H9 (cell line): ENCODE results near the gene EHBP1L1. TPM values are rescaled to one million over a fixed set of nuclear protein-coding genes. Genes with fewer than 3 reads are reported as not detected.
A peak's percentile ranks its signal among the peaks of the same experiment; 100 is the strongest.

Experiments used
- DNase-seq: peaks from one replicate; pipeline ENCODE4 v3.0.0-alpha.2; 2017
- H2AFZ ChIP-seq: one replicate; pipeline ENCODE4 v1.6.1; 2013; ENCODE audit warnings: mild to moderate bottlenecking, low read length, control low read depth, moderate library complexity
- H2AK5ac ChIP-seq: 2 replicates; pipeline ENCODE4 v1.6.1; 2013; ENCODE audit warnings: low read length, control low read depth, mixed read lengths; ENCODE audit not compliant: insufficient read length
- H2BK120ac ChIP-seq: one replicate; pipeline ENCODE4 v1.6.1; 2013; ENCODE audit warnings: low read depth, mild to moderate bottlenecking, low read length, control low read depth, inconsistent platforms; ENCODE audit not compliant: poor library complexity, severe bottlenecking
- H2BK12ac ChIP-seq: 2 replicates; pipeline ENCODE4 v1.6.1; 2013; ENCODE audit warnings: low read length, control low read depth, mixed read lengths, low read depth; ENCODE audit not compliant: insufficient read length
- H2BK15ac ChIP-seq: 2 replicates; pipeline ENCODE4 v1.6.1; 2013; ENCODE audit warnings: low read depth, low read length, control low read depth
- H2BK20ac ChIP-seq: one replicate; pipeline ENCODE4 v1.6.1; 2013; ENCODE audit warnings: low read depth, mild to moderate bottlenecking, low read length, control low read depth, inconsistent platforms; ENCODE audit not compliant: poor library complexity, severe bottlenecking
- H2BK5ac ChIP-seq: 2 replicates; pipeline ENCODE4 v1.6.1; 2013; ENCODE audit warnings: low read length, control low read depth, mixed read lengths; ENCODE audit not compliant: insufficient read length
- H3K14ac ChIP-seq: 2 replicates; pipeline ENCODE4 v1.6.1; 2013; ENCODE audit warnings: low read length, control low read depth; ENCODE audit not compliant: insufficient read depth
- H3K18ac ChIP-seq: 2 replicates; pipeline ENCODE4 v1.6.1; 2013; ENCODE audit warnings: low read depth, mild to moderate bottlenecking, mixed read lengths, low read length, control low read depth; ENCODE audit not compliant: insufficient read length
- H3K23ac ChIP-seq: 2 replicates; pipeline ENCODE4 v1.6.1; 2013; ENCODE audit warnings: low read length, control low read depth, mixed read lengths, low read depth; ENCODE audit not compliant: insufficient read length
- H3K23me2 ChIP-seq: 2 replicates; pipeline ENCODE4 v1.6.1; 2013; ENCODE audit warnings: low read depth, mild to moderate bottlenecking, mixed read lengths, low read length, control low read depth; ENCODE audit not compliant: insufficient read length, poor library complexity, severe bottlenecking
- H3K27ac ChIP-seq: 2 replicates; pipeline ENCODE4 v1.5.1; 2013; ENCODE audit warnings: low read length, control low read depth, mixed read lengths, low read depth; ENCODE audit not compliant: insufficient read length
- H3K27me3 ChIP-seq: 2 replicates; pipeline ENCODE4 v1.6.1; 2013; ENCODE audit warnings: low read length, control low read depth, inconsistent platforms; ENCODE audit not compliant: insufficient read depth
- H3K4ac ChIP-seq: 2 replicates; pipeline ENCODE4 v1.6.1; 2013; ENCODE audit warnings: low read depth, mild to moderate bottlenecking, control low read depth, inconsistent platforms, low read length, moderate library complexity
- H3K4me1 ChIP-seq: 2 replicates; pipeline ENCODE4 v1.6.1; 2013; ENCODE audit warnings: low read length, control low read depth, inconsistent platforms; ENCODE audit not compliant: insufficient read depth
- H3K4me2 ChIP-seq: 2 replicates; pipeline ENCODE4 v1.6.1; 2013; ENCODE audit warnings: low read length, control low read depth, mixed read lengths; ENCODE audit not compliant: insufficient read length, insufficient read depth
- H3K56ac ChIP-seq: 2 replicates; pipeline ENCODE4 v1.6.1; 2013; ENCODE audit warnings: low read depth, mild to moderate bottlenecking, mixed read lengths, low read length, control low read depth; ENCODE audit not compliant: insufficient read length
- H3K79me1 ChIP-seq: 2 replicates; pipeline ENCODE4 v1.6.1; 2013; ENCODE audit warnings: low read depth, mild to moderate bottlenecking, moderate library complexity, low read length, control low read depth, inconsistent platforms; ENCODE audit not compliant: insufficient read depth, poor library complexity, severe bottlenecking
- H3K79me2 ChIP-seq: 2 replicates; pipeline ENCODE4 v1.6.1; 2013; ENCODE audit warnings: low read length, control low read depth, inconsistent platforms; ENCODE audit not compliant: insufficient read depth
- H3K9ac ChIP-seq: 2 replicates; pipeline ENCODE4 v1.6.1; 2013; ENCODE audit warnings: low read length, control low read depth, mixed read lengths; ENCODE audit not compliant: insufficient read length; ENCODE audit errors: extremely low read depth
- H3K9me3 ChIP-seq: one replicate; pipeline ENCODE4 v1.6.1; 2013; ENCODE audit warnings: low read depth, low read length, inconsistent platforms; ENCODE audit not compliant: control insufficient read depth
- H3T11ph ChIP-seq: one replicate; pipeline ENCODE4 v1.6.1; 2013; ENCODE audit warnings: mild to moderate bottlenecking, low read length, control low read depth, inconsistent platforms
- H4K20me1 ChIP-seq: one replicate; pipeline ENCODE4 v1.6.1; 2013; ENCODE audit not compliant: control insufficient read depth, insufficient read length, insufficient read depth
- H4K5ac ChIP-seq: 2 replicates; pipeline ENCODE4 v1.6.1; 2013; ENCODE audit warnings: low read depth, mild to moderate bottlenecking, mixed read lengths, low read length, control low read depth; ENCODE audit not compliant: insufficient read length
- H4K8ac ChIP-seq: replicated peaks from 2 replicates; pipeline ENCODE4 v1.6.1; 2013; ENCODE audit warnings: low read length, control low read depth, mixed read lengths, low read depth; ENCODE audit not compliant: insufficient read length
- H4K91ac ChIP-seq: 2 replicates; pipeline ENCODE4 v1.6.1; 2013; ENCODE audit warnings: low read depth, mild to moderate bottlenecking, moderate library complexity, mixed read lengths, low read length, control low read depth; ENCODE audit not compliant: insufficient read length
- H3K27ac Mint-ChIP-seq, 3 experiments: 2 replicates in 2 of 3; 3 replicates in 1 of 3; pipeline ENCODE4 v1.8.0; 2020 to 2021; ENCODE audit warnings: mixed read lengths in 3 of 3, mild to moderate bottlenecking in 1 of 3, moderate library complexity in 1 of 3
- H3K27me3 Mint-ChIP-seq: 2 replicates; pipeline ENCODE4 v1.8.0; 2021; ENCODE audit warnings: low read depth, mild to moderate bottlenecking, moderate library complexity, mixed read lengths
- H3K36me3 Mint-ChIP-seq, 3 experiments: 2 replicates in 2 of 3; 3 replicates in 1 of 3; pipeline ENCODE4 v1.8.0; 2020 to 2021; ENCODE audit warnings: low read depth in 3 of 3, mixed read lengths in 3 of 3; ENCODE audit not compliant: insufficient read depth in 1 of 3
- H3K4me1 Mint-ChIP-seq, 2 experiments: 2 replicates each; pipeline ENCODE4 v1.8.0; 2020; ENCODE audit warnings: mixed read lengths in 2 of 2
- H3K4me3 Mint-ChIP-seq, 2 experiments: 2 replicates in 1 of 2; 3 replicates in 1 of 2; pipeline ENCODE4 v1.8.0; 2020 to 2021; ENCODE audit warnings: mild to moderate bottlenecking in 2 of 2, mixed read lengths in 2 of 2, moderate library complexity in 1 of 2
- H3K9me3 Mint-ChIP-seq, 2 experiments: 2 replicates in 1 of 2; 3 replicates in 1 of 2; pipeline ENCODE4 v1.8.0; 2020; ENCODE audit warnings: mild to moderate bottlenecking in 2 of 2, mixed read lengths in 2 of 2, moderate library complexity in 1 of 2
- CTCF ChIP-seq: fragments of 200-600 bp; sonication (generic); conservative IDR thresholded peaks from 3 replicates; pipeline ENCODE4 v1.8.0; 2021; ENCODE audit warnings: antibody characterized with exemption, mild to moderate bottlenecking
- WGBS: extraction: QIAGEN DNeasy Blood & Tissue Kit; methylation state at CpG from one replicate; pipeline ENCODE4 v1.1.7; 2013; ENCODE audit warnings: missing lambda C conversion rate, low lambda C conversion rate, mixed read lengths; ENCODE audit not compliant: insufficient read length; ENCODE audit errors: extremely low coverage; 5-methylcytosine and 5-hydroxymethylcytosine counted together
- total RNA-seq: library from RNA; stranded (reverse); gene quantifications from 2 replicates; pipeline ENCODE4 v1.2.1, GENCODE V29; 2021

EHBP1L1 gene
- total RNA-seq, 1 experiment from 2014 or later: 13.8 TPM

GRCh38 chr11:65555693-65556231, 20.1 kb upstream of the EHBP1L1 start:
- Histone ChIP-seq H3T11ph (no peak overlapping the region), H2AFZ (no peak overlapping the region), H3K79me2 (no peaks in the 10 kb centered on the region), H2BK5ac (no peak overlapping the region), H3K23me2 (no peaks in the 10 kb centered on the region), H3K9ac (no peak overlapping the region), H3K27me3 (no peaks in the 10 kb centered on the region; the same call in 1 of the 2 replicates), H3K27ac (no peak overlapping the region), H3K56ac (no peak overlapping the region), H3K79me1 (no peaks in the 10 kb centered on the region), H3K4me2 (no peak overlapping the region), H4K8ac (no peak overlapping the region), H3K23ac (no peak overlapping the region), H2BK15ac (no peak overlapping the region), H3K9me3 (no peaks in the 10 kb centered on the region), H2BK20ac (no peak overlapping the region), H4K20me1 (no peaks in the 10 kb centered on the region), H2BK12ac (no peak overlapping the region), H4K5ac (no peak overlapping the region), H3K14ac (no peak overlapping the region), H2AK5ac (no peak overlapping the region), H4K91ac (no peak overlapping the region), H2BK120ac (no peak overlapping the region), H3K18ac (no peak overlapping the region), H3K4ac (no peak overlapping the region), H3K4me1 (peaks cover 11% of the 10 kb centered on the region; the same call in 1 of the 2 replicates)
- no CpG with 5 or more reads among the region's 6 CpGs for WGBS
- Mint-ChIP-seq H3K9me3 (no peaks in the 10 kb centered on the region; a peak in 1 of 5 replicates), H3K36me3 (no peaks in the 10 kb centered on the region), H3K27me3 (peaks cover 62% of the 10 kb centered on the region), H3K4me1 (peaks cover 57 to 70% of the 10 kb centered on the region in 2 experiments), H3K27ac (no peak overlapping the region), H3K4me3 (peak overlapping the region in 1 of 2 experiments; percentile 62; a peak in 3 of 5 replicates)
- no peak for DNase-seq
- no peak for TF ChIP-seq CTCF
